AG20443 (cell line): ENCODE data around the gene MGME1.
"Not testable (repeated sequence)": the region's sequence is repeated elsewhere in the genome, so short reads cannot be mapped to it uniquely, and the experiment has no call there.

Experiments used
- DNase-seq: peaks from one replicate; pipeline ENCODE4 v3.0.0; 2012; ENCODE audit warnings: low spot score, mixed read lengths

MGME1 gene

GRCh38 chr20:18020931-18021330 is 52.1 kb downstream of the MGME1 start:
- no peak for DNase-seq

- DNase-seq, result no peak
These were observed 55.8 kb downstream of the MGME1 start for GRCh38 chr20:18024606-18025127.

GRCh38 chr20:18027011-18027410 is 58.2 kb downstream of the MGME1 start:
- DNase-seq, result not testable (repeated sequence)

GRCh38 chr20:18030020-18030419 is 61.2 kb downstream of the MGME1 start:
- DNase-seq, result no peak

GRCh38 chr20:18031050-18031449 is 62.2 kb downstream of the MGME1 start:
- DNase-seq, result no peak

GRCh38 chr20:18031888-18032509 is 63.2 kb downstream of the MGME1 start:
- no peak for DNase-seq

GRCh38 chr20:18032977-18033892 is 64.4 kb downstream of the MGME1 start:
- DNase-seq, result no peak

GRCh38 chr20:18034039-18034438 is 65.2 kb downstream of the MGME1 start:
- no peak for DNase-seq

GRCh38 chr20:18039063-18039462 is 70.2 kb downstream of the MGME1 start:
- DNase-seq, result no peak
